Cerebellar nuclear complex (tissue), 1 donor: ENCODE measurements around the gene CEP164.

ENCODE experiments used
- DNase-seq, 2 experiments: peaks; one replicate each; lab custom pipeline; 2025; lab: John Stamatoyannopoulos, UW

Gene CEP164

DNA sequence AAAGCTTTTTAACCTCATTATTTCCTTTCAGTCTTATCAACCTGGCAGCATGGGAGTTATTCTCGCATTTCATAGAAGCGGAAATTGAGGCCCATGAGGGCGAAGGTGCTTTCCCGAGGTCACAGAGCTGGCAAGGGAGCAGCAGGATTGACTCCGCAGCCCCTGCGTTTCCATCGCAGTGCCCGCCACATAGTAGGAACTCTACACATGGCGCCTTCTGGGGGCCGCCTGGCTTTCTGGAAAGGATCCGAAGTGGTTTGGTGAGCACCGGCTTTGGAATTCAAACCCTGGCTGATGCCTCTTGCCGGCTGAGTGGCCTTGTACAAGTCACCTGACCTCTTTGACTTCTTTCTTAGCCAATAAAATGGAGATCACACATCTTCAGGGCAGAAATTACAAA is 93.4 kb downstream of the CEP164 start:
- DNase-seq: no peak

DNA sequence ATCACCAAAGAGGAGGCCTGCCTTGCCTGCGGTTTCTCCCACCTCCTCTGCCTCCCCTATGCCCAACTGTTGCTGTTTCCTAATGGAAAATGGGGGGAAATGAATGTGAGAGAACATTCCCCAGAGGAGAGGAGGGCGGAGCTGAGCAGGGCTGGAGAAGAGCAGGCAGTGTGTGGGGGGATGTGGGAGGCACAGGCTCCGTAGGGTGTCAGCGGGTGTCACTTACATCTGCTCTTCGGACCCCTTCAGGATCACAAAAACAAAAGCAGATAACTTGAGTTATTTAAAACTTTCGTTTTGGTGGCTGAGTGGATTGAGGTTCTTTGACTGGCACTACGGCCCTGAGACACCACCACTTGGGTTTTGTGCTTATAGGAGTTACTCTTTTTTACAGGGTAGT is 93.8 kb downstream of the CEP164 start:
- DNase-seq: no peak

DNA sequence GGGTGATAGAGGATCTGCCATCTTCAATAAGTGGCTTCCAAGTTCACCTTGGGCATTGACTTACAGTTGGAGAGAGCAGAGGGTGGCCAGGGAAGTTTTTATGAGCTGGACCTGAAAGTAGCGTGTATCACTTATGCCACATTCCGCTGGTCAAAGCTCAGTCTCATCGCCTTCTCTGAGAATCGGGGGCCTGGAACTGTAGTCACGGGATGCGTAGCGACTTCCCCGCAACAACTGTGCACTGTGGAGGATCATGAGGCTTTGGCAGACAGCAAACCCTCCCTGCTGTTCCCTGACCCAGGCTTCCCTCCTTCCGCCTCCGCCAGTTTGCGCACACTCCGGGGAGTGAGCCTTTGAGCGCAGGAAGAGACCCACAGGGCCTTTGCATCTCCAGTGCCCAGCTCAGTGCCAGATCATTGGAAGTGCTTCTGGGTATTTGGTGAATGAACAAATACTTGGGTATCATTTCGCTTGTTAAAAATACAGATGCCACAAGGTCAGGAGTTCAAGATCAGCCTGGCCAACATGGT is 95.5 kb downstream of the CEP164 start:
- DNase-seq: no peak

- no peak for DNase-seq
These were observed 97.1 kb downstream of the CEP164 start for GRCh38 chr11:117424781-117425180.

- DNase-seq: no peak
These were observed 98.1 kb downstream of the CEP164 start for GRCh38 chr11:117425679-117426296.

- peak in 1 of 2 experiments; percentile 24 for DNase-seq
These were observed 98.6 kb downstream of the CEP164 start for GRCh38 chr11:117426297-117426685.

GRCh38 chr11:117426941-117427340 is 99.3 kb downstream of the CEP164 start:
- no peak for DNase-seq

- DNase-seq: no peak
These were observed 99.8 kb downstream of the CEP164 start for GRCh38 chr11:117427356-117427874.

GRCh38 chr11:117428186-117428855 is 100.7 kb downstream of the CEP164 start:
- no peak for DNase-seq

DNA sequence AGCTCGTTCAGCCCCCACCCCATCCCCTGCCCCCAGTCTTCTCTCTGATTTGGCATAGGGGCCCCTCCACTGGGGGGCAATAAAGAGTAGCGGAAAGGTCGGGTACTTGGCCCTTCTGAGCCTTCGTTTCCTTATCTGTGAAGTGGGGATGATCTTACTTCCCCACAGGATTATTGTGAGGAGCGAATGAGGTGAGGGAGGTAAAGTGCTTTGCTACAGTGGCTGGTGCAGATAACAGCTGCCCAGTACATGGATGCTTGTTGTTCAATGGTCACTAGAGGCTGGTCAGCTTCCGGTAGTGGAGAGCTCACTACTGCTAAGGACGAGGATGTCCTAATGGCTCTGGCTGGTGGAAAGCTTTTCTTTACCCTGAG is 101.2 kb downstream of the CEP164 start:
- no peak for DNase-seq

DNA sequence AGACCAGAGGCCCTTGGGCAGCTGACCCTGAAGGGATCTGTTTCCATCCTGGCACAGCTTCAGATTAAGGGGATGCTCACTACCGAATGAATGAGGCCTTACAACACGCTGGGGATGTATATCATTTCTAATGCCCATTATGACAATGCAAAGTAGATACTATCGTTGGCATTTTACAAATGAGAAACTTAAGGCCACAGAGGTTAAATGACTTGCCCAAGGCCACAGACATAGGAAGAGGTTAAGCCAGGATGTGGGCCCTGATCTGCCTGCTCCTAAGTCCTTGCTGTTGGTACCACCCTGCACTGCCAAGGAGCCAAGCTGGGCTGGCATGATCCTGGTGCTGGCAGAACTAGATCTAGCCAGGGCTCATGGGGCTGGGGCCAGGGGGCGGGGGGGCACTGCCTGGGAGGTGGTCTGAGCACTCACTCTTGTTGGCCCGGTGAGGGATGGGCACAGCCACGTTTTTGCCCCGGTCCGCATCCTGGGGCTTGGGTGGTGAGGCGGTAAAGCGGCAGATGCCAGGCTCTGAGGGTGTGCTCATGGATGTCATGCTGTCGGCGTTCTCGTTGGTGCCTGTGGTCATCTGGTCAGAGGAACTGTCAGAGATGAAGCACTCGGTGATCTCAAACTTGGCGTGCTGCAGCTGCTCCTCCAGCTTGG is 102.8 kb downstream of the CEP164 start:
- DNase-seq: no peak

- DNase-seq: no peak
These were observed 103.8 kb downstream of the CEP164 start for GRCh38 chr11:117431436-117431835.

- no peak for DNase-seq
These were observed 106.1 kb downstream of the CEP164 start for GRCh38 chr11:117433717-117434116.

DNA sequence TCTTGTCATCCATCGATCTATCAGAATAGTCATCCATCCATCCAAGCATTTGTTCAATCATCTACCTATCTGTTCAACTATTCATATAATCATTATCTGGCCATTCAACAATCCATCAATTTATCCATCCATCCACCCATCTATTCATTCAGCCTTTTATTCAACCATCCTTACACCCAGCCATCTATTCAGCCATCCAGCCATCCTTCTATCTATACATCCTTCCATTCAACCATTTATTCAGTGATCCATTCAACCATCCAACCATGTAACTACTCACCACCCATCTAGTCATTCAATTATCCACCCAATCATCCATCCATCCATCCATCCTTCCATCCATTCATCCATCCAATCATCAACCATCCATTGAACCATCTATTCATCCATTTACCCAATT is 106.8 kb downstream of the CEP164 start:
- DNase-seq: no peak

DNA sequence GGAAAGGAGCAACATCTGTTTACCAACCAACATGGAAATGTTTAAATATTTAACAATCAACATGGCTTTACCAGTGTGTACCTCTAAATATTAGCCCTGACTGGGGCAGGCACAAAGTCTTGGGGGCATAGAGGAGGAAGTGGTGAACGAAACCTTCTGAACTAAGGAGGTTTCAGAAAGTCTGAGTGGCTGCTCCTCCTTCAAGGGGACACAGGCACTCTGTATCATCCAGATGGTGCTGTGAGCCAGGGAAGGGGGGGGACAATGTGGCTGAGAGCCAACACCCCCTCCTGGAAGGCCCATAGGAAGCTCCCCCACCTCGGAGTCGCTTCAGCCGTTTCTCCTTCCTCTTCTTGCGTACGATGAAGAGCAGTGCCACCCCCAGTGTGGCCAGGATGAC is 107.7 kb downstream of the CEP164 start:
- no peak for DNase-seq

- DNase-seq: no peak
These were observed 109.6 kb downstream of the CEP164 start for GRCh38 chr11:117437041-117437790.

GRCh38 chr11:117437791-117438130 is 110.1 kb downstream of the CEP164 start:
- DNase-seq: no peak

- DNase-seq: no peak
These were observed 110.8 kb downstream of the CEP164 start for GRCh38 chr11:117438371-117439000.

DNA sequence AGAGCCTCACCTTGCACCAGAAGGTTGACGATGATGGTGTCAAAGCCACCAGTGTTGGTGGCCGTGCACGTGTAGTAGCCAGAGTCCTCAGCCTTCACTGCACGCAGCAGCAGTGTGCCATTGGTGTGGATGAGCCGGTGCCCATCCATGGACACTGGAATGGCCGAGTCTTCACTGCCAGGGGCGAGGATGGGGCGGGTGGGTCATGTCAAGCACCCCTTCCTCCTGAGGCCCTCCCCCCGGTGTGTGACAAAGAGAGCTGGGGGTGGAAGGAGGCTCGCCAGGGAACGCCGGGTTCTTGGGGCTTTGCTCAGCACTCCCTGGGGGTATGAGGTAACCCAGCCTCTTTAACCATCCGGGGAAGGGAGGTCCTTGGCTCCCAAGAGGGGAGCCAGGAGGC is 111.6 kb downstream of the CEP164 start:
- no peak for DNase-seq

- DNase-seq: no peak
These were observed 112.6 kb downstream of the CEP164 start for GRCh38 chr11:117440258-117440657.

DNA sequence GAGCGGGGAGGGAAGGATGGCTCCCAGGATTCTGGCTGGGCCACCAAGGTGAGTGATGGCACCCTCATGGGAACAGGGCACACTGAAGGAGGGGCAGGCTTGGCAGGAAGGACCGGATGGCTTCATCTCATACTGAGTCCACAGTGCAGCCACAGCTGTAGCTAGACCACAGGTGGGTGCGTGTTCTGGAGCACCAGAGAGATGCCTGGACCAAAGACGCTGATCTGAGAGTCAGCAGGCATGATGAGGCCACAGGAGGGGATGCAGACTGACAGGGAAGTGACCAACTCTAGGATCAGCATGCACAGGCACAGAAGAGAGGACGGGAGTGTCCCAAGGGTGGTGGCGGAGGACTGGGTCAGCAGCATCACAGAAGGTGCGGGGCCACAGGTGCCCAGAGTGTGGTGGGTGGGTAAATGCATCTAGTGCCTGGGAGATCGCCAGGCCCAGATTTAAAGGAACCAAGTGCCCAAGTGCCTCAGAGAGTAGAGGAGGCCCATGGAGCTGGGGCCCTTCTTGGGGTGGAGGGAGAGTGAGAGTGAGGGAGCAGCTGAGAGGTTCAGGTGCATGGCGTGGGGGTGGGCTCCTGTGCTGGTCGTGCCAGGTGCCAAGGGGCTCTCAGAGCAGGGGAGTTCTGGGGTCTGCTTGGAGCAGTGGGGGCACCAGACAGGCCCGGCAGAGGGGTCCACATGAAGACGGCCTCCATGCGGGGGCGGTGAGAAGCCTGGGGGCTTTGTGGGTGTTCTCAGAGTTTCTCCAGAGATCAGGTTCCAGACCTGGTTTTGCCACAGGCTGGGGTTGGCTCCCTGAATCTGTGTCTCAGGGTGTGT is 113.7 kb downstream of the CEP164 start:
- DNase-seq: no peak
